Skin epidermis (tissue), 12 donors: ENCODE data around the gene BCAS3.

Source experiments
- H3K27ac ChIP-seq, 21 experiments: fragments of 200-600 bp; sonication (generic) in 11 of 21; one replicate each; pipeline ENCODE4 v1.5.0; 2020; ENCODE audit warnings: mild to moderate bottlenecking in 3 of 21, inconsistent platforms in 2 of 21, moderate library complexity in 2 of 21
- H3K4me3 ChIP-seq, 7 experiments: fragments of 200-600 bp; sonication (generic) in 2 of 7; one replicate each; pipeline ENCODE4 v1.5.0; 2020; ENCODE audit warnings: inconsistent platforms in 2 of 7, mild to moderate bottlenecking in 2 of 7, moderate library complexity in 1 of 7

Gene BCAS3

GRCh38 chr17:61280851-61281250 lies 603.2 kb downstream of the BCAS3 start:
- Histone ChIP-seq H3K4me3 (no peak overlapping the region), H3K27ac (no peak overlapping the region)

- no peak overlapping the region for H3K27ac ChIP-seq
- H3K4me3 ChIP-seq, result no peak overlapping the region
These were observed 604.7 kb downstream of the BCAS3 start for GRCh38 chr17:61282377-61282776.

GRCh38 chr17:61283043-61283442 lies 605.4 kb downstream of the BCAS3 start:
- Histone ChIP-seq H3K4me3 (no peak overlapping the region), H3K27ac (no peak overlapping the region)

GRCh38 chr17:61284174-61284573 lies 606.5 kb downstream of the BCAS3 start:
- no peak overlapping the region for H3K4me3 ChIP-seq
- peak overlapping the region in 1 of 21 experiments; percentile 36 for H3K27ac ChIP-seq

GRCh38 chr17:61284746-61285145 lies 607.1 kb downstream of the BCAS3 start:
- peak overlapping the region in 3 of 21 experiments; percentile 2 to 37 (median 36) for H3K27ac ChIP-seq
- H3K4me3 ChIP-seq, result no peak overlapping the region

GRCh38 chr17:61285526-61286320 lies 608.1 kb downstream of the BCAS3 start:
- no peak overlapping the region for H3K4me3 ChIP-seq
- H3K27ac ChIP-seq, result peak overlapping the region in 6 of 21 experiments; percentile 33 to 55 (median 47)

- no peak overlapping the region for H3K4me3 ChIP-seq
- H3K27ac ChIP-seq, result peak overlapping the region in 6 of 21 experiments; percentile 6 to 58 (median 48)
These were observed 608.8 kb downstream of the BCAS3 start for GRCh38 chr17:61286449-61286848.

GRCh38 chr17:61289408-61290385 lies 612.0 kb downstream of the BCAS3 start:
- Histone ChIP-seq H3K4me3 (no peak overlapping the region), H3K27ac (no peak overlapping the region)

- H3K27ac ChIP-seq, result no peak overlapping the region
These were observed 614.0 kb downstream of the BCAS3 start for GRCh38 chr17:61291451-61292285.

GRCh38 chr17:61294286-61294685 lies 616.6 kb downstream of the BCAS3 start:
- Histone ChIP-seq H3K4me3 (no peak overlapping the region), H3K27ac (no peak overlapping the region)

More at GRCh38 chr17:61291451-61292285, 614.0 kb downstream of the BCAS3 start:
- H3K4me3 ChIP-seq, result no peak overlapping the region

GRCh38 chr17:61294777-61295176 lies 617.1 kb downstream of the BCAS3 start:
- no peak overlapping the region for H3K27ac ChIP-seq
- H3K4me3 ChIP-seq, result no peak overlapping the region

- H3K27ac ChIP-seq, result no peak overlapping the region
- H3K4me3 ChIP-seq, result no peak overlapping the region
These were observed 618.4 kb downstream of the BCAS3 start for GRCh38 chr17:61296058-61296457.

- H3K27ac ChIP-seq, result no peak overlapping the region
- no peak overlapping the region for H3K4me3 ChIP-seq
These were observed 622.2 kb downstream of the BCAS3 start for GRCh38 chr17:61299517-61300513.

- H3K27ac ChIP-seq, result no peak overlapping the region
- no peak overlapping the region for H3K4me3 ChIP-seq
These were observed 625.5 kb downstream of the BCAS3 start for GRCh38 chr17:61302953-61303816.

- H3K4me3 ChIP-seq, result no peak overlapping the region
- no peak overlapping the region for H3K27ac ChIP-seq
These were observed 626.1 kb downstream of the BCAS3 start for GRCh38 chr17:61303817-61304096.

GRCh38 chr17:61305024-61305423 lies 627.4 kb downstream of the BCAS3 start:
- H3K4me3 ChIP-seq, result no peak overlapping the region
- H3K27ac ChIP-seq, result no peak overlapping the region

GRCh38 chr17:61306003-61306402 lies 628.4 kb downstream of the BCAS3 start:
- Histone ChIP-seq H3K4me3 (no peak overlapping the region), H3K27ac (no peak overlapping the region)
